ENCODE data around the gene PRSS36.

DNA sequence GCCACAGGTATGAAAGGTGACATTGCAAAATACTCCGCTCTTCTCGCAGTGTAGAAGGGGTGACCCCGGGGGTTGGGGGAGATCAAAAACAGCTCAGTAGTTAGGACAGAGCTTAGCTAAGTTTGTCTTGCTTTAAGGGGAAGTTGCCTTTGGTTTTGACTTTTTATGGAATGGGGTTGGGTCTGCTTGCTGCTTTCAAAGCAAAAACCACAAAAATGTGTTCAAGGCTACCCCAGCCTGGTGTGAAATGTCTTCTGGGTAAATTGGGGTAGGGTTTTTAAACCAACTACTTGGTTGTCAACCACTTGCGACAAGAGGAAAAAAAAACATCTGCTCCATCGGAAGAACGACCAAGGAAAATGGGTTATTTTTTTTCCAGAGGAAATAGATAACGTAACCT lies 36.3 kb upstream of the PRSS36 start:
- TF ChIP-seq CTCF (conservative IDR thresholded peaks at IDR 0.05) (no peak), ZFX (IDR thresholded peaks at IDR 0.05) (no peak)
